ENCODE measurements around the gene HID1.

DNA sequence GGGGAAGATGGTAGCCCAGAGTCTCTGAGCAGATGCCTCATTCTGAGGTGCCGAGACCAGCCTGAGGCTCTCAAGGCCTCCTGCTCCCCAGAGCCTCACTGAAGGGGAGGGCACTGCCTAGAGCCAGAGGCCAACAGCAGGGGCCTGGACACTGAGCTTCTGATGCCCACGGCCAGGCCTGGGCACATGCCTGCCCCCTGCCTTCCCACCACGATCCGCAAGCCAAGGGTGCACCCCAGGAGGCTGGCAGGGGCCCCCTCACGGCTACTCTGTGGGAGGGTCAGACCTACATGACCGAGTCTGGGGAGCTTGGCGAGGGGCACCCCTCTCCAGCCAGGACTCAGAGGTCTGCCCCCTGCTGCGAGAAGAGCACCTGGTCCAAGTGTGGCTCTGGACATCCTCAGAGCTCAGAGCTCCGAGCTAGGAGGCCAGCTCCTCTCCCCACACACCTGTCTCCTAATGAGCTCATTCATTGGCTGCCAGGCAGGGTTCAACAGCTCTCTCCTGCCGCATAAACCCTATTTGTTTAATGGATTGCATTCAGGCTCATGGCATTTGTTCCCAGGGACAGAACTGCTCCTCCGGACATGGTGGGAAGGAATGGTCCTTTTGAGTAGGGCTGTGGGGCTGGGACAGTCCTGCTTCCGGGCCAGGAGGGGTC lies 23.0 kb downstream of the HID1 start:
- TF ChIP-seq EZH2 (IDR thresholded peaks at IDR 0.05; ENCODE audit: insufficient read depth, poor library complexity, severe bottlenecking) (no peak), EZH2phosphoT487 (IDR thresholded peaks at IDR 0.05; ENCODE audit: insufficient read depth, low read depth) (no peak)
